H1 (cell line): Measurements from ENCODE around the gene PIP5K1C.

Experiments used
- BACH1 ChIP-seq: IDR thresholded peaks from 2 replicates; pipeline ENCODE4 v1.6.1; 2012; ENCODE audit warnings: low read length, improper control_type of control experiment
- BRCA1 ChIP-seq: IDR thresholded peaks from 2 replicates; pipeline ENCODE4 v1.6.1; 2012; ENCODE audit warnings: low read depth, low read length, improper control_type of control experiment
- CEBPB ChIP-seq: IDR thresholded peaks from 2 replicates; pipeline ENCODE4 v1.6.1; 2012; ENCODE audit warnings: low read depth, low read length
- CHD1 ChIP-seq: IDR thresholded peaks from 2 replicates; pipeline ENCODE4 v1.6.1; 2012; ENCODE audit warnings: low read depth, low read length, improper control_type of control experiment
- CTCF ChIP-seq, 3 experiments: IDR thresholded peaks; 1 replicate in 2 of 3; 2 replicates in 1 of 3; pipeline versions ENCODE4 v1.5.1 to v1.6.1; 2011; ENCODE audit warnings: low read length in 3 of 3, mild to moderate bottlenecking in 3 of 3, inconsistent platforms in 2 of 3, low read depth in 1 of 3, moderate library complexity in 1 of 3; ENCODE audit not compliant: insufficient read depth in 1 of 3; ENCODE audit errors: control extremely low read depth in 1 of 3
- E2F6 ChIP-seq: IDR thresholded peaks from 2 replicates; pipeline ENCODE4 v1.6.1; 2012; ENCODE audit warnings: inconsistent platforms
- EZH2 ChIP-seq: fragments of 200-600 bp; sonication (generic); IDR thresholded peaks from 2 replicates; pipeline ENCODE4 v1.7.1; 2012; ENCODE audit warnings: low read depth, mild to moderate bottlenecking, moderate library complexity, low read length, inconsistent platforms; ENCODE audit not compliant: severe bottlenecking
- GABPA ChIP-seq: IDR thresholded peaks from 2 replicates; pipeline ENCODE4 v1.6.1; 2011; ENCODE audit warnings: mild to moderate bottlenecking, low read length, moderate library complexity, borderline replicate concordance; ENCODE audit not compliant: insufficient read depth
- PHF8 ChIP-seq: fragments of 200-600 bp; sonication (generic); conservative IDR thresholded peaks from 2 replicates; pipeline ENCODE4 v1.7.1; 2012; ENCODE audit warnings: low read depth, mild to moderate bottlenecking, inconsistent platforms, low read length, moderate library complexity
- POLR2A ChIP-seq, 2 experiments: IDR thresholded peaks; 1 replicate in 1 of 2; 2 replicates in 1 of 2; pipeline ENCODE4 v1.6.1; 2011; ENCODE audit warnings: low read depth in 2 of 2, low read length in 2 of 2, mild to moderate bottlenecking in 2 of 2; ENCODE audit errors: control extremely low read depth in 1 of 2
- SRF ChIP-seq: IDR thresholded peaks from 2 replicates; pipeline ENCODE4 v1.6.1; 2011; ENCODE audit warnings: mild to moderate bottlenecking, low read depth, low read length, moderate library complexity
- SUZ12 ChIP-seq: fragments of 200-600 bp; sonication (generic); IDR thresholded peaks from 2 replicates; pipeline ENCODE4 v1.6.1; 2012; ENCODE audit warnings: mild to moderate bottlenecking, inconsistent platforms, low read length, moderate library complexity, mixed read lengths
- TF ChIP-seq, protein P1 (sequence below): IDR thresholded peaks from 2 replicates; pipeline ENCODE4 v1.6.1; 2011; ENCODE audit warnings: low read length, improper control_type of control experiment
- TF ChIP-seq, protein P2 (sequence below): IDR thresholded peaks from 2 replicates; pipeline ENCODE4 v1.6.1; 2012; ENCODE audit warnings: inconsistent platforms

- TF ChIP-seq BACH1: no peak
- TF ChIP-seq, protein P1, sequence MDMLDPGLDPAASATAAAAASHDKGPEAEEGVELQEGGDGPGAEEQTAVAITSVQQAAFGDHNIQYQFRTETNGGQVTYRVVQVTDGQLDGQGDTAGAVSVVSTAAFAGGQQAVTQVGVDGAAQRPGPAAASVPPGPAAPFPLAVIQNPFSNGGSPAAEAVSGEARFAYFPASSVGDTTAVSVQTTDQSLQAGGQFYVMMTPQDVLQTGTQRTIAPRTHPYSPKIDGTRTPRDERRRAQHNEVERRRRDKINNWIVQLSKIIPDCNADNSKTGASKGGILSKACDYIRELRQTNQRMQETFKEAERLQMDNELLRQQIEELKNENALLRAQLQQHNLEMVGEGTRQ: no peak
- no peak for TF ChIP-seq CTCF (IDR thresholded peaks at IDR 0.05; ENCODE audit: control extremely low read depth in 1 of 3, insufficient read depth in 1 of 3, low read depth in 1 of 3, low read length in 3 of 3)
- no peak for TF ChIP-seq SRF
- no peak for TF ChIP-seq POLR2A (IDR thresholded peaks at IDR 0.05; ENCODE audit: control extremely low read depth in 1 of 2, low read depth in 2 of 2, low read length in 2 of 2)
- no peak for TF ChIP-seq EZH2
- no peak for TF ChIP-seq PHF8
- TF ChIP-seq E2F6: no peak
- TF ChIP-seq, protein P2, sequence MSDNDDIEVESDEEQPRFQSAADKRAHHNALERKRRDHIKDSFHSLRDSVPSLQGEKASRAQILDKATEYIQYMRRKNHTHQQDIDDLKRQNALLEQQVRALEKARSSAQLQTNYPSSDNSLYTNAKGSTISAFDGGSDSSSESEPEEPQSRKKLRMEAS: no peak
- no peak for TF ChIP-seq CEBPB
- no peak for TF ChIP-seq GABPA
- no peak for TF ChIP-seq SUZ12
- no peak for TF ChIP-seq BRCA1
- TF ChIP-seq CHD1: no peak
These were observed 20.2 kb upstream of the PIP5K1C start for GRCh38 chr19:3720349-3720917.
